ENCODE data around the gene ENPP7. TPM values are rescaled to one million over a fixed set of nuclear protein-coding genes. Genes with fewer than 3 reads are reported as not detected.
A peak's percentile ranks its signal among the peaks of the same experiment; 100 is the strongest.

The ENPP7 gene
- total and polyA plus RNA-seq, 8 donors = 5.0 TPM; not detected in 7

- H3K4me1 ChIP-seq = peaks cover 4 to 29% (median 22%) of the 10 kb centered on the region in 4 donors
- 17 to 29% (median 20%) methylated on average over 12 to 14 of the region's 14 CpGs for WGBS, 5 donors
- DNase-seq = peak in 1 of 2 donors; percentile 70
- H3K36me3 ChIP-seq = no peaks in the 10 kb centered on the region
- intact Hi-C loops (cut with DNase I; ENCODE audit: low total_unique reads) = no loop called here
- H3K27me3 ChIP-seq = peaks cover 0 to 63% (median 21%) of the 10 kb centered on the region in 3 donors
- no peak overlapping the region for H3K27ac ChIP-seq
- no peak for TF ChIP-seq POLR2A (IDR thresholded peaks at IDR 0.05)
- H3K4me3 ChIP-seq = no peak overlapping the region
- no peaks in the 10 kb centered on the region for H3K9me3 ChIP-seq
These were observed 34.7 kb upstream of the ENPP7 start for GRCh38 chr17:79695797-79696609.

- H3K27me3 ChIP-seq = peaks cover 0 to 65% (median 22%) of the 10 kb centered on the region in 3 donors
- H3K27ac ChIP-seq = no peak overlapping the region
- intact Hi-C loops (cut with DNase I; ENCODE audit: low total_unique reads) = no loop called here
- WGBS, 5 donors = 75 to 84% (median 78%) methylated on average over 17 of the region's 17 CpGs
- no peak overlapping the region for H3K4me3 ChIP-seq
- H3K9me3 ChIP-seq = no peaks in the 10 kb centered on the region
- TF ChIP-seq EP300 (IDR thresholded peaks at IDR 0.05) = no peak
- TF ChIP-seq POLR2AphosphoS5 (IDR thresholded peaks at IDR 0.05) = no peak
- no peak for TF ChIP-seq CTCF (IDR thresholded peaks at IDR 0.05)
- TF ChIP-seq POLR2A (IDR thresholded peaks at IDR 0.05) = no peak
- no peaks in the 10 kb centered on the region for H3K36me3 ChIP-seq
- peaks cover 4 to 24% (median 19%) of the 10 kb centered on the region in 4 donors for H3K4me1 ChIP-seq
- no peak for DNase-seq
These were observed 34.1 kb upstream of the ENPP7 start for GRCh38 chr17:79696610-79696982.

GRCh38 chr17:79698146-79698846 lies 32.4 kb upstream of the ENPP7 start:
- H3K9me3 ChIP-seq = no peaks in the 10 kb centered on the region
- H3K27me3 ChIP-seq = peaks cover 0 to 82% (median 31%) of the 10 kb centered on the region in 3 donors
- 40 to 53% (median 44%) methylated on average over 15 of the region's 15 CpGs for WGBS, 5 donors
- peaks cover 4 to 13% (median 11%) of the 10 kb centered on the region in 4 donors for H3K4me1 ChIP-seq
- intact Hi-C loops (cut with DNase I; ENCODE audit: low total_unique reads) = no loop called here
- TF ChIP-seq CTCF (IDR thresholded peaks at IDR 0.05) = no peak
- TF ChIP-seq POLR2AphosphoS5 (IDR thresholded peaks at IDR 0.05) = no peak
- TF ChIP-seq EP300 (IDR thresholded peaks at IDR 0.05) = no peak
- TF ChIP-seq POLR2A (IDR thresholded peaks at IDR 0.05) = no peak
- H3K27ac ChIP-seq = no peak overlapping the region
- H3K36me3 ChIP-seq = no peaks in the 10 kb centered on the region
- DNase-seq = peak in 1 of 2 donors; percentile 44
- no peak overlapping the region for H3K4me3 ChIP-seq

GRCh38 chr17:79699386-79700036 lies 31.2 kb upstream of the ENPP7 start:
- H3K36me3 ChIP-seq = no peaks in the 10 kb centered on the region
- no peak for TF ChIP-seq EP300 (IDR thresholded peaks at IDR 0.05)
- no peak for TF ChIP-seq POLR2AphosphoS5 (IDR thresholded peaks at IDR 0.05)
- TF ChIP-seq POLR2A (IDR thresholded peaks at IDR 0.05) = no peak
- no peak for TF ChIP-seq CTCF (IDR thresholded peaks at IDR 0.05)
- no peaks in the 10 kb centered on the region for H3K9me3 ChIP-seq
- H3K27ac ChIP-seq = no peak overlapping the region
- no peak overlapping the region for H3K4me3 ChIP-seq
- WGBS, 5 donors = 71 to 89% (median 80%) methylated on average over 12 of the region's 12 CpGs
- DNase-seq = no peak
- peaks cover 0 to 91% (median 31%) of the 10 kb centered on the region in 3 donors for H3K27me3 ChIP-seq
- H3K4me1 ChIP-seq = peaks cover 4 to 13% (median 11%) of the 10 kb centered on the region in 4 donors
- intact Hi-C loops (cut with DNase I; ENCODE audit: low total_unique reads) = no loop called here

Data from stomach (tissue), 9 donors.